ENCODE data around the gene CPVL. TPM values are rescaled to one million over a fixed set of nuclear protein-coding genes. Genes with fewer than 3 reads are reported as not detected.

CPVL gene
- total RNA-seq: 5.0 TPM

DNA sequence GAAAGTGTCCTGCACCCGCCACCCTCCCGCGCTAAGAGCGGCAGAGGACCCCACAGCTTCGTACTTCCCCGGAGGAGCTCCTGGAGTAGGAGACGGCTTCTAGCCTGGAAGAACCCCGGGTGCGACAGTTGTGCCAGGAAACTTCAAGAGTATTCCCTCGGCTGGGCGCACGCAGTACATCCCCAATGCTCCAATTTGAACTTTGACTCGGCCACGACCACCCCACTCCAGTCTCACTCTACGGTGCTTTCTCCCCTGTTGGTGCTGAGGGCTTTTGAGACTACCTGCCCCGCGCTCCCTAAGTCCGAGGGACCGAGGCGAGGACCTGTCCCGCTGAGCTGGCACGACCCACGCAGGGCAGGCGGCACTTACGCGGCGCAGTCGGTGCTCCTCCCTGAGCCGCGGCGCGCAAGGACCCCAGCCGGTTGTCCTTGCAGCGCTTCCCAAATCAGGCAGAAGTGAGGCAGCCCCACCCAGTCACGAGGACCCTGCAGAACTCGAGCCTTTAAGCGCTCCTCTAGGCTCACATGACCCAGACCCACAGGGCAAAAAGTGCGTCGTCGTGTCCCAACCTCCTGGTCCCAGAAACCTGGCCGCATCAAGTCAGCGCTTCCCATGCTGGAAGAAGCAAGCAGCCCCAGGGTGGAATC, at the start of gene CPVL:
Gene CPVL, minus strand, starts transcription at position 481 of the 650 bp plus-strand sequence. CDS start 25,476 bp downstream, outside the sequence.
- ATAC-seq: peak; percentile 70
- peak; percentile 55 for DNase-seq (ENCODE audit: low spot score)

DNA sequence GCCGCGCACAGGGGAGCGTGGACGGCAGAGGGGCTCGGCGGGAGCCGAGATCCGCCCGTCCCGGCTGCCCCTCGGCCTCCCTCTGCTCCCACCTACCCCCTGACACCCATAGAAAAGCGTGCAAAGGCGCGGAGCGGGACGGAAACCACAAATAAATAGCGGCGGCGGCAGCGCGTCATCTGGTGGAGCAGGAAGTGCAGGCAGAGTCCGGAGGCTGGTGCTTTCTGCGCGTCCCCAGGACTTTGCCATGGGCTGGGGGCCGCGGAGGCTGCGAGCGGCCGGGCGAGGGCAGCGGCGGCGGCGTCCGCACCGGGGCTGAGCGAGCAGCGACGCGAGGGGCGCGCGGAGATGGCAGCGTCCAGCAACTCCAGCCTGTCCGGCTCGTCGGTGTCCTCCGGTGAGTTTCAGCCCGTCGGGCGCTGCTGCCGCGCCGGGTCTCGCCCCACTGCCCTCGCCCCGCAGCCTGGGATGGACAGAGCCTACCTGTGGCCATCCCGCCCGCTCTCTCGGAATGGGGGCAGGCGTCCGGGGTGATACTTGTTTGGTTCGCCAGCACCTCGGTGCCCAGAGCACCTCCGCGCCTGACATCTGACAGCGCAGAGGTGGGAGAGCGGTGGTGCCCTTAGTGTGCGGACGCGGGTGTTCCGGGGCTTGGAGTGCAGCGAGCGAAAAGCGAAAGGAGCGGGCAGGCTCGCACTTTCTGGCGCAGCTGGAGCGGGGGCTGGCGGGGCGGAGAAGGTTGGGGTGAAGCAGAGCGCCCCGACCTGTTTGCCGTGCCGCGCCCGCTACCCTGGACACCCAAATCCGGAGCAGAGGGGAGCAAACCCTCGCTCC, 48.5 kb upstream of the CPVL start, which contains the start of gene CHN2:
Gene CHN2, plus strand, starts transcription at position 182 of the 834 bp plus-strand sequence.
- DNase-seq (ENCODE audit: low spot score) (peak; percentile 81), ATAC-seq (peak; percentile 66)

GRCh38 chr7:29194206-29194593, 47.9 kb upstream of the CPVL start:
- ATAC-seq (peak; percentile 32), DNase-seq (ENCODE audit: low spot score) (no peak)

- DNase-seq (ENCODE audit: low spot score) (no peak), ATAC-seq (peak; percentile 42)
Observed at GRCh38 chr7:29193316-29194205, 47.2 kb upstream of the CPVL start.

- DNase-seq (ENCODE audit: low spot score): no peak
Observed at GRCh38 chr7:29192811-29193210, 46.5 kb upstream of the CPVL start.

GRCh38 chr7:29192323-29192722, 46.0 kb upstream of the CPVL start:
- ATAC-seq: no peak
- no peak for DNase-seq (ENCODE audit: low spot score)

More at GRCh38 chr7:29192811-29193210, 46.5 kb upstream of the CPVL start:
- ATAC-seq: no peak

DNA sequence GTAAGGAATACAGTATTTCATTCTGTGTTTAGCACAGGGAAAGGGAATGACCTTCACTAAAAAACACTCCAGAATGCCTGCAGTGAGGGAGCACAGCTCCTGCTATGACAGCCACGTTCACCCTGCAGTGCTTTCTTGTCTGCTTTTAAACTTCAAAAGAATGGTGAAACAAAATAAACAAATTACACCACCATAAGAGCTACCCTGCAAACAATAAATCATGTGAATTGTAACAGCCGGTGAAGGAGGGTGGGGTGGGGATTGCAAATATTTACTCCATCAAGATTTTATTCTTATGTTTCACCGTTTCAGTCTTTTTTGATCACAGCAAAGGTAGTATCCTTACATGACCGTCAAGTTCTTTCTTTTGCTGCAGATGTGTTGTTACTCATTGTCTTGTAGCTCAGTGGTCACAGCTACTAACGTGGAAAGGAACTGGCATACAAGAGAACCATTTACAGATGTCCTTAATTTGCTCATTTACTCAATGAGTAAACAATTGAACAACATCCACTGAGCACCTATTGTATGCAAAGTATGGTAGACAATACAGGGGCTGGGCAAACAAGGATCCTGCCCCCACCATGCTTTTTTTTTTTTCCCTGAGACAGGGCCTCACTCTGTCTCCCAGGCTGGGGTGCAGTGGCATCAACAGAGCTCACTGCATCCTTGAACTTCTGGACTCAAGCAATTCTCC, 44.2 kb upstream of the CPVL start:
- no peak for DNase-seq (ENCODE audit: low spot score)

GRCh38 chr7:29189743-29190201, 43.4 kb upstream of the CPVL start:
- peak; percentile 80 for DNase-seq (ENCODE audit: low spot score)
- peak; percentile 74 for ATAC-seq

More for the DNA sequence above, 44.2 kb upstream of the CPVL start:
- peak; percentile 25 for ATAC-seq

GRCh38 chr7:29185613-29186012, 39.3 kb upstream of the CPVL start:
- ATAC-seq (no peak), DNase-seq (ENCODE audit: low spot score) (no peak)

- ATAC-seq (no peak), DNase-seq (ENCODE audit: low spot score) (no peak)
Observed at GRCh38 chr7:29184599-29184998, 38.3 kb upstream of the CPVL start.

DNA sequence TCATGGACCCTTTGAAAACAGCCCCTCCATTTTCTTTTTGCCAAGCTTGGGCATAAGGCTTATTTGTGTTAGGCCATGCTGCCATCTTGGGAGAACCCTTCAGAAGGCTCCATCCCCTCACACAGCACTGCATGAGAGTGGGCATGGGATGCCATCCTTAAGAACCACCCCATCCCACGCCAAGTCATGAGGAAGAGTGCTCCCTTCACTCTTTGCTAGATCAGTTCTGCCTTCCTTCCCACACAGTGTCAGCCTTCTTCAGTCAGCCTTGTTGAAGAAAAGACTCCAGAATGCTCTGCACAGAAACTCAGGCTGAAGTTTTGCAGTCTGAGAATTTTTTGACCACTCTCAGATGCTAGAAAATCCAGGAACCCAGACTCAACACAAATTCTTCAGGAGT, 32.8 kb upstream of the CPVL start:
- DNase-seq (ENCODE audit: low spot score) (no peak), ATAC-seq (no peak)

GRCh38 chr7:29177963-29178600, 31.7 kb upstream of the CPVL start:
- ATAC-seq (peak; percentile 81), DNase-seq (ENCODE audit: low spot score) (peak; percentile 53)

- no peak for ATAC-seq
- DNase-seq (ENCODE audit: low spot score): no peak
Observed at GRCh38 chr7:29173458-29173857, 27.1 kb upstream of the CPVL start.

GRCh38 chr7:29170781-29171180, 24.4 kb upstream of the CPVL start:
- ATAC-seq (no peak), DNase-seq (ENCODE audit: low spot score) (no peak)

DNA sequence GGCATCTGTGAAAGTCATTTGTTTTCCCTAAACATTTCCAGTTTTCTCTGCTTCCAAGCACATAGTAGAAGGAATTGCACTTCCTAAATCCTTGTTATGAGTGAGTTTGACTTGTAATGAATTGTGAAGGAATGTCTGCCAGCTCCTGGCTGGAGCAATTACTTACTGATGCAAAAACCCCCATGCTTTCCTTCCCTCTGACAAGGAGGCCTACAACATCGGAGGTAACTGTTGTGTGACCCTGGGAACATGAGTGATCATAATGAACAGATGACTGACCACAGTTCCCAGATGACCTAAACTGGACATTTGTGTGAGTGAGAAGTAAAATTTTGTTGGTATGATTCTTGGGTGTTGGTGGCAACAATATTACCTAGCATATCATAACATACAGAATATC, 21.4 kb upstream of the CPVL start:
- no peak for DNase-seq (ENCODE audit: low spot score)

DNA sequence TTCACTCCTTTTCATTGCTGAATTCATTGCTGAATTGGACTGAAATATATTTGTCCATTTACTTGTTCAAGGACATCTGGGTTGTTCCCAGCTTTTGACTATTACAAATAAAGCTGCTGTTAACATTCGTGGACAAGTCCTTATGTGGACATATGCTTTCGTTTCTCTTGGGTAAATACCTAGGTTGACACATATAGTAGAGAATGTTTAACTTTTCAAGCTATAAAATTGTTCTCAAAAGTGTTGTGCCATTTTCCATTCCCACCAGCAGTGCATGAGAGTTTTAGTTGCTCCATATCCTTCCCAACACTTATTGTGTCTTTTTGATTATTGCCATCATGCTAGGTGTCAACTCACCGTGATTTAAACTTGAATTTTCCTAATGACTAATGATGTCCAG, 17.5 kb upstream of the CPVL start:
- ATAC-seq: no peak
- DNase-seq (ENCODE audit: low spot score): no peak

More for the DNA sequence above, 21.4 kb upstream of the CPVL start:
- no peak for ATAC-seq

DNA sequence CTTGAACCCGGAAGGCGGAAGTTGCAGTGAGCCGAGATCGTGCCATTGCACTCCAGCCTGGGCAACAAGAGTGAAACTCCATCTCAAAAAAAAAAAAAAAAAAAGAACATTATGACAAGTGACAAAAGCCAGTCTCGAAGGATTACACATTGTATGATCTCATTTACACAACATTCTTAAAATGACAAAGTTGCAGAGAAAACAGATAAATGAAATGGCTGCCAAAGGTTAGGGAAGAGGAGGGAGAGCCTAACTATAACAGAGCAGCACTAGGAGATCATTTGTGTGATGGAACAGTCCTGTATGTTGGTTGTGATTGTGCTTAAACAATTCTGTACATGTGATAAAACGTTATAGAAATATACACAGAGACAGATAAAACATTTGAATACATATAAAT, 16.2 kb upstream of the CPVL start:
- ATAC-seq: no peak
- DNase-seq (ENCODE audit: low spot score): no peak

- DNase-seq (ENCODE audit: low spot score): no peak
- ATAC-seq: no peak
Observed at GRCh38 chr7:29161231-29161630, 14.9 kb upstream of the CPVL start.

DNA sequence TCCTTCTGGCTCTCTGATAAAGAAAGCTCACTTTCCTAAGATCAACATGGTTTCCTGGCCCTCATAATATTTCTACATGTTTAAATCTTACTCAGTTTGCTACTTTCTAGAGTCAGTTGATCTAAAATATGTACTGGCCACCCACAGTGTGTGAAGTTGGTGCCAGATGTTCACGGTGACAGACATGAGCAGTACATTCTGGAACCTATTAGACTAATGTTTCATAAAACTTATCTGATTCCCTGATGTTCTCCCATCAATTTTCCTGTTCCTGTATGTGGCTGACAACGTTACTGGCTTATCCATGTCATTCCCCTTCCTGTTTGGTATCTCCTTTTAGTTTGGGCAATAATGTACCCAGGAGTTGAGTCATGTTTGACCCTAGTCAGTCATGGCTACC, 13.7 kb upstream of the CPVL start:
- ATAC-seq (no peak), DNase-seq (ENCODE audit: low spot score) (no peak)
